GM12872 (cell line): ENCODE results near the gene SLC2A8.

ENCODE experiments used
- TF ChIP-seq, protein P1 (sequence below): IDR thresholded peaks from 3 replicates; pipeline ENCODE4 v1.5.1; 2011; ENCODE audit warnings: low read depth, mild to moderate bottlenecking, low read length, moderate library complexity; ENCODE audit not compliant: insufficient read depth

Gene SLC2A8, protein sequence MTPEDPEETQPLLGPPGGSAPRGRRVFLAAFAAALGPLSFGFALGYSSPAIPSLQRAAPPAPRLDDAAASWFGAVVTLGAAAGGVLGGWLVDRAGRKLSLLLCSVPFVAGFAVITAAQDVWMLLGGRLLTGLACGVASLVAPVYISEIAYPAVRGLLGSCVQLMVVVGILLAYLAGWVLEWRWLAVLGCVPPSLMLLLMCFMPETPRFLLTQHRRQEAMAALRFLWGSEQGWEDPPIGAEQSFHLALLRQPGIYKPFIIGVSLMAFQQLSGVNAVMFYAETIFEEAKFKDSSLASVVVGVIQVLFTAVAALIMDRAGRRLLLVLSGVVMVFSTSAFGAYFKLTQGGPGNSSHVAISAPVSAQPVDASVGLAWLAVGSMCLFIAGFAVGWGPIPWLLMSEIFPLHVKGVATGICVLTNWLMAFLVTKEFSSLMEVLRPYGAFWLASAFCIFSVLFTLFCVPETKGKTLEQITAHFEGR

DNA sequence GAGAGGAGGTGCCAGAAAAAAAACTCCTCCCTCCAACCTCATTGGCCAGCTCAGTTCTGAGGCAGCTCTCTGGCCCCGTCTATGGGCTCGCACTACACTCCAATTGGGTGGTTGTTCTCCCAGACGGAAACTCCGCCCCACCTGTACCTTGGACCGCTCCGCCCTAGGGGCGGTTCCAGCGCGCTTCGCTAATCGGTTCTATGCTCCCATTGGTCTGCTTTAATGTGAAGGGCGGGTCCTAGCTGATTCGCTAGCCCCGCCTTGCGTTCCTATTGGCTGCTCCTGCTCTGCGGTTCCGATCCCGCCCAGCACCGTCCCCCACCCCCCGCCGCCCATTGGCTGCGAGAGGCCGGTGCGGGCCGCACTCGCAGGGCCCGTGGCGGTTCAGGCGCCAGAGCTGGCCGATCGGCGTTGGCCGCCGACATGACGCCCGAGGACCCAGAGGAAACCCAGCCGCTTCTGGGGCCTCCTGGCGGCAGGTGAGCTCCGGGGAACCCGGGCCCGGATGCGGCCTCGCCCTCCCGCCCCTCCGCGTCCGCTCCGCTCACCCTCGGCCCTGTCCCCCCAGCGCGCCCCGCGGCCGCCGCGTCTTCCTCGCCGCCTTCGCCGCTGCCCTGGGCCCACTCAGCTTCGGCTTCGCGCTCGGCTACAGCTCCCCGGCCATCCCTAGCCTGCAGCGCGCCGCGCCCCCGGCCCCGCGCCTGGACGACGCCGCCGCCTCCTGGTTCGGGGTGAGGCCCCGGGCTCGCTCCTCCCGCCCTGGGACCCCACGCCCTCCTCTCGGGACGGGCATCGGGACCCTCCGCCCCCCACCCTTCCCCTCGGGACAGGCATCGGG is at the start of gene SLC2A8:
TSS of gene SLC2A8 (plus strand) at position 362 of the 838 bp plus-strand sequence. CDS start at position 424, 62 bp downstream.
- TF ChIP-seq, protein P1, sequence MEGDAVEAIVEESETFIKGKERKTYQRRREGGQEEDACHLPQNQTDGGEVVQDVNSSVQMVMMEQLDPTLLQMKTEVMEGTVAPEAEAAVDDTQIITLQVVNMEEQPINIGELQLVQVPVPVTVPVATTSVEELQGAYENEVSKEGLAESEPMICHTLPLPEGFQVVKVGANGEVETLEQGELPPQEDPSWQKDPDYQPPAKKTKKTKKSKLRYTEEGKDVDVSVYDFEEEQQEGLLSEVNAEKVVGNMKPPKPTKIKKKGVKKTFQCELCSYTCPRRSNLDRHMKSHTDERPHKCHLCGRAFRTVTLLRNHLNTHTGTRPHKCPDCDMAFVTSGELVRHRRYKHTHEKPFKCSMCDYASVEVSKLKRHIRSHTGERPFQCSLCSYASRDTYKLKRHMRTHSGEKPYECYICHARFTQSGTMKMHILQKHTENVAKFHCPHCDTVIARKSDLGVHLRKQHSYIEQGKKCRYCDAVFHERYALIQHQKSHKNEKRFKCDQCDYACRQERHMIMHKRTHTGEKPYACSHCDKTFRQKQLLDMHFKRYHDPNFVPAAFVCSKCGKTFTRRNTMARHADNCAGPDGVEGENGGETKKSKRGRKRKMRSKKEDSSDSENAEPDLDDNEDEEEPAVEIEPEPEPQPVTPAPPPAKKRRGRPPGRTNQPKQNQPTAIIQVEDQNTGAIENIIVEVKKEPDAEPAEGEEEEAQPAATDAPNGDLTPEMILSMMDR: no peak

DNA sequence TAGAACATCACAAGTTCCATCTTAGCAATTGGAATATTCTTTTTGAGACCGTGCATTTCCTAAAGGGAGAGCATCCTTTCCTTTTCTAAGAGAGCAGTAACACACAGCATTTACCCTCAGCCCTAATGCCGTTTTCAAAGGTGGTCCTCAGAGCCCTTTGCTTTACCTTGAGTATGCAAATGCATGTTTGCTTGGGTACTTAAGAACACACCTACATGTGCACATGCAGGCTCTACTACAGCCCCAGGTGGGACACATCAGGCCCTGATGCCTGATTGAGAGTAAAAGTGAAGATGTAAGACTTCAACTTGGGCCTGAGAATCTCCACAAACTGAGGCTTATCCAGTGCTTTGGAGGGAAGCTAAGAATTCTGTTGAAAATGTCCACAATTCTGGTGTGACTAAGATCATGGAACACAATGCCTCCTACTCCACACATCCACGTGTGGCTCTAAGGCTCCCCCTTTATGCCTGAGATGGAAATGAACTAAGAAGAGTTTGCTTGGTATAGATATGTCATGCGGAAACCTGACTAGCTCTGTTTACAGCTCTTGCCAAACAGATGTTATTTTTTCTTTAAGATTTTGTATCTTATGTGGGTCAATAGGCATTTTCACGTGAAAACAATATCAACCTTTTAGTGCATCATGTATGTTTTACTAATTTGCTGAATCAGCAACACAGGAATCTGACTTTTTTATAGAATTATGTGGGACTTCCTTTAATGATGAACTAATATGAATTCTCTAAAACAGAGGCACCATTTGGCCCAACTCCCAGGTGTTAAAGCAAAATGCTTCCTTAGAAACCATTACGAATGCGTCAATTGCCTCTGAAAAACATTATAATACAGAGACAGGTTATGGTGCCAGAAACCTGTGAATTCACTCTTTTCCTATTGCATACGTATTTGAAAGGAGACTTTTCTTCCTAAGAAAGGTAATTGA is 48.9 kb upstream of the SLC2A8 start:
- TF ChIP-seq, protein P1: peak; percentile 32; the same call in 1 of the 3 replicates

DNA sequence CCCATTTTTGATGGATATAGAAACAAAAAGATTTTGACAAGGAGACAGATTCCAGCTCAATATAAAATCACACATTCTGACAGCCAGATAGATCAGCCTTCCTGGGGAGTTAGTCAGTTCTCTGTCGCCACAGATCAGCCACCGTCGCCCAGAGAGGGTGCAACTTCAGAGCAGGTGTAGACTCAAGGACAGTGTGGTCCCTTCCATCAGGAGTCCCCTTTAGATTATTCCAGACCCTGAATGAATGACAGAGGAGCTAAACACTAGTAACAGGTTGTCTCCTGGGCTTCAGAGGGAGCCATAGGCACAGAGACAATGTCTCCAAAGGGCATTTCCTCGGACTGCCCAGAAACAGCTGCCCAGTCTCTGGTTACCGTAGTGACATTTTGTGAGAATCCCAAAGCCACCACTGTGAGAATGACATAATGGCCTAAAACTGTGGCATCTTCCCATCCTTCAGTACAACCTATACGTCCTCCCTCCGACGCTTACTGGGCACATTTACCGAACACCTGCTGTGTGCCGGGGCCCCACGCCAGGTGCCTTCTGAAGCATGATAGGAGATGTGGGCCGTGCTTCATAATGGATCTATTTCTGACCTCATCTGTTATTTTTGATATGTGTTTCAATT is 47.4 kb upstream of the SLC2A8 start:
- TF ChIP-seq, protein P1: no peak

DNA sequence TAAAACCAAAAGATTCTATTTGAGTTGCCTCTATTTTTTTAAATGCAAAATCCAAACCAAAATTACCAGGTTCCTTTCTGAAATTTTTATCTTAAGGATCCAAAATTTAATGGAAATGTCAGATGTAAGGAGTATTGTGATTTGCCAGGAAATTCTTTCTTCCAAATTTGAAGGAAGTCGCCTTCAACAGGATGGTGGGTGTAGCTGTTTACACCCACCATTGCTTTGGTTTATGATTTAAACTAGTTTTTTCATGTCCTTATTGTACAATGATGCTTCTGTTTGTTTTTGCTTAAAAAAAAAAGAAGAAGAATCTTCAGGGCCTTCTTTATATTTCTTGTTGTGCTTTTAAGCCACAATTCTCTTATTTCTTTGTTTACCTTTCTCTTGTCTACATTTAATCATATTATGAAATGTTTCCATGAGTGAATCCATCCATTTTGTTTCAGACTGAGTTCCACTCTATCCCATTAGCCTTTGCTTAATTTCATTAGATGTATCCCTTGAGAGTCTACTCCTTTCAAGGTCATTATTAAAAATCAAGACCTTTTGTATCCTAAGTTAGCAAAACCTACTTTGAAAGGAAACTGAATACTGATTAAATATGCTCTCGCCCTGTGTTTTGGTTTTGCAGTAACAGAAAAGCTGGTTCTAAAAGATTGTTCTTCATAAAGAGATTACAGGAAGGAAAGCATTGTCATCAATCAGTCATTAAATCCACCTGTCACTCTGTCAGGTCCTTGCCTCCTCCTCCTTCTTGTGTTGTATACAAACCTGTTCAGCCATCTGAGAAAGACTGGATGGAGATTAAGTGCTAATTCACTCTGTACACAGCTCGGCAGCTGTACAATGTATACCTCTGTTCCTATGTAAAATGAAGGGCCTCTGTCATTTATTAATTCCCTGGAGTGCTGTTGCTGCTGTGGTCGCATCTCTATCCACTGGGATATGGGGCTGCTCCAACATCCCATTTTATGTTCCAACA is 45.5 kb upstream of the SLC2A8 start:
- TF ChIP-seq, protein P1: no peak

DNA sequence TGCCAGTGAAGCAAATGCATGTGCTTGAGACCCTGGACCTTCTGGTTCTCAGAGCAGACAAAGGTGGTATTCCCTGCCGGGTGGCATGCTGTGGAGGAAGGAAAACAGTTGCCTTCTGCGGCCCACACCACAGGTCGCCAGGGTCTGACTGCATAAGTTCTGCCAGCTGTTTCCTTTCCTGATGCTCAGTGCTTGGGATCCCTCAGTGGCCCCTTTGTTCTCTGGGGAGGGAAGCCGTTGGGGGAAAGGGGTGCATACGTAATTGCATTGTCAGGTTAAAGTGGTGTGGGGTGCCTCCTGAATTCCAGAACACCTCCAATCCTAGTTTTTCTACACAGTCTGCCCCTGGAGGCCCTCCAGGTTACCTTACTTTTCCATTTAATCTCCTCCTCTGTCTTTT is 43.1 kb upstream of the SLC2A8 start:
- TF ChIP-seq, protein P1: no peak

DNA sequence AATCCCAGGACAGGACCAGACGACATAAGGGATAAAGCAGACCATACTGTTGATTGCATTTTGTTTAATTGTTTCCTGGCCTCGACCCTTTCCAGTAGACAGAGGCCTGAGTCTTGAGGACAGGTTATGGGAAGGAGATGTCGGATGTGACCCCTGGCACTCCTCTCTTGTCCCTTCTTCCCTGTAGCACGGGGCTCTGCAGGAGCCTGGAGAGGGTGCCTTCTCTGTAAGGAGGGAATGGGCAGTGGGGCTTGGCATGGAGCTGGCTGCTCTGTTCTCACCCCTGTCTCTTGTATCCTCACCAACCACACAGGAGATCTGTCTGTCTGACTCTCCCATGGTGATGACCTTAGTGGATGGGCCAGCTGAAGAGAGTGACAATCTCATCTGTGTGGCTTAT is 40.1 kb upstream of the SLC2A8 start:
- TF ChIP-seq, protein P1: no peak
